ENCODE measurements around the gene PARD3B.

PARD3B gene

DNA sequence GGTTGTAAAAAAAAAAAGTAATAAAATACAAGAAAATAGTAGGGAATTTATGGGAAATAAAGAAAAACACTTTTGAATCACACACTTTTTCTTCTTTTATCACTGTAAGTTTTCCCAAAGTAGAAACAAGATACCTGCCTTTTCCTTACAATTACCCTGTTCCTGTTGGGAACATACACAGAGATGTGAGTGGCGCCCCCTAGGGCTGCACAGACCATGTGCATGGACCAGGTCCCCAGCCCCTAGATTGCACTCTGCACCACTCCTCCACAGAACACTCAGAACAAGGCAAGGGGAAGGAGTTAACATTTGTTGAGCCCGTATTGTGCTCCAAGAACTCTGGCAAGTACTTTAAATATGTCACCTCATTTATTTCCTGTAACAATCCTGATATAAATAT lies 1018.4 kb downstream of the PARD3B start:
- no peak for DNase-seq (ENCODE audit: low read depth)
- TF ChIP-seq, protein P1, sequence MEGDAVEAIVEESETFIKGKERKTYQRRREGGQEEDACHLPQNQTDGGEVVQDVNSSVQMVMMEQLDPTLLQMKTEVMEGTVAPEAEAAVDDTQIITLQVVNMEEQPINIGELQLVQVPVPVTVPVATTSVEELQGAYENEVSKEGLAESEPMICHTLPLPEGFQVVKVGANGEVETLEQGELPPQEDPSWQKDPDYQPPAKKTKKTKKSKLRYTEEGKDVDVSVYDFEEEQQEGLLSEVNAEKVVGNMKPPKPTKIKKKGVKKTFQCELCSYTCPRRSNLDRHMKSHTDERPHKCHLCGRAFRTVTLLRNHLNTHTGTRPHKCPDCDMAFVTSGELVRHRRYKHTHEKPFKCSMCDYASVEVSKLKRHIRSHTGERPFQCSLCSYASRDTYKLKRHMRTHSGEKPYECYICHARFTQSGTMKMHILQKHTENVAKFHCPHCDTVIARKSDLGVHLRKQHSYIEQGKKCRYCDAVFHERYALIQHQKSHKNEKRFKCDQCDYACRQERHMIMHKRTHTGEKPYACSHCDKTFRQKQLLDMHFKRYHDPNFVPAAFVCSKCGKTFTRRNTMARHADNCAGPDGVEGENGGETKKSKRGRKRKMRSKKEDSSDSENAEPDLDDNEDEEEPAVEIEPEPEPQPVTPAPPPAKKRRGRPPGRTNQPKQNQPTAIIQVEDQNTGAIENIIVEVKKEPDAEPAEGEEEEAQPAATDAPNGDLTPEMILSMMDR (IDR thresholded peaks at IDR 0.05; ENCODE audit: control insufficient read depth, extremely low read depth, insufficient read depth): peak; percentile 25; the same call in 1 of the 2 replicates
- H3K4me3 ChIP-seq (ENCODE audit: low read depth, low read length): no peak overlapping the region

DNA sequence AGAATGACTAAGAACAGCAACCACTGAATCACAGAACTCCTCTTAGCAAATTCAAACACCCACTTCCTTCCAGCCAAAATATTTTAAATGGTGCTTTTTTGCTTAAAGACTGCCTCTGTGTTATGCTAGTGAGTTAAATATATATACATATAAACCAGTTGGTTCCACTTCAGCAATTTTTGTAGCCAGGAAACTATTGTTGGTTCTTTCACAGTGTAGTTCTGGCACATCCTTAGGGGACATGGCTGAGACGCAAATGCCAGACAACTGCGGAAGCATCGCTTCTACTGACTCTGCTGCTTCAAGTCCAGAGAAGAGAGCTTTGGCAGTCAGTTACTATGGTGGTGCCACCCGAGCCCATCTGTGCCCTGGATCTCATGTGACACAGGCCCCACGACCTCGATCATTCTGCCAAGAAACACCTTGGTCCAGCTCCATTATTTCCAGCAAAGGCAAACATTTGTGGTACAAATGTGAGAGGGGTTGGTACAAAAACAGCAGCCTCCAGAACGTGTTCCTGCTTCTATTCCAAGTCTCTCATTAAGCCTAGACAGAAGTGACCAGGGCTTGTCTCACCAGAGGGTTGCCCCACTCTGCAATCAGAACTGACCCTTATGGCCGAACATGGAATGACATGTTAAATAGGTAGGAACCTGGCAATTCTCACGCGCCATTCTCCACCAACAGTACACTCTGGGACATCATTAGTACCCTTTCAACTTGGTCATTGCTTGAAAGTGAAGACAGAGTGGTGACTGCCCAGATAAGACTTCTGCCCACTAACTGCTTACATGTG lies 1019.3 kb downstream of the PARD3B start:
- TF ChIP-seq, protein P1 (IDR thresholded peaks at IDR 0.05; ENCODE audit: control insufficient read depth, extremely low read depth, insufficient read depth): no peak
- DNase-seq (ENCODE audit: low read depth): no peak
- H3K4me3 ChIP-seq (ENCODE audit: low read depth, low read length): no peak overlapping the region

DNA sequence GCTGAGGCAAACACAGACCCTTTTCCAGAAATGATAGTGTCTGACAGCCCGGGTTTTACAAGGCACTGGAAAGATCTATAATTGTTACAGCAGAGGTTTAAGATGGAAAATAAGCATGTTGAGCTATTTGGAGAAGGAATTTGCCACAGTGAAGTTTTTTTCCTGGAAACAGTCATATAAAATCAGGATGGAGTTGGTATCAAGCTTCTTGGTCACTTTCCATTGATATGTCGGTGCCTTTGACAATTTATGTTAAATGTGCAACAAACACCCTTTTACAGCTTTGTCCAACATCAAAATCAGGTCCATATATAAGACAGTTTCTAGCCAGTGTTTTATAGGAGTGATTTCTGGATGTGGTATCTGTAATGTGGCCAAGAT lies 1019.9 kb downstream of the PARD3B start:
- TF ChIP-seq, protein P1 (IDR thresholded peaks at IDR 0.05; ENCODE audit: control insufficient read depth, extremely low read depth, insufficient read depth): no peak
- no peak for DNase-seq (ENCODE audit: low read depth)
- H3K4me3 ChIP-seq (ENCODE audit: low read depth, low read length): no peak overlapping the region

DNA sequence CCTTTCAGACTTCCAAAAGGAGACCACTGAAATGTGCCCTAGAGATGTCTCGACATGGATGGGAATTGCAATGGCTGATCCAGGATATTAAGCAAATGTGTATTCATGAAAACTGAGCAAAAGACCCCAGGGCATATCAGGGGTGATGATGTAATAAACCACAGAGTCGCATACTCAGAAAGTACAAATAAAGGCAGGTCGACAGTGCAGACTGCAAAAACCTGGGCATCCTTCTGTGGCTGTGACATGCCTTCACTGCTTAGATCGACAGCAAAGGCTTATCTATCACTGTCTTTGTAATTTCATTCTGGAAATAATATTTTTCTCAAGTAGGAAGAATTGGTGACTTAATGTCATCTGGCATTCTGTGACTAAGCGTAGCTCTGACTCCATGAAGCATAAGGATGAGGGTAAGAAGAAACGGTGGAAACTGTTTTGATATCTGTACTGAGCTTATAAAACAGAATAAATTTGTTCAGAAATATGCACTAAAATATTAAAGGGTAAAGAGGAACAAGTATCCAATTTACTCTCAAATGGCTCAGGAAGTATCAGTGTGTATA lies 1021.4 kb downstream of the PARD3B start:
- DNase-seq (ENCODE audit: low read depth): no peak
- no peak overlapping the region for H3K4me3 ChIP-seq (ENCODE audit: low read depth, low read length)
- TF ChIP-seq, protein P1 (IDR thresholded peaks at IDR 0.05; ENCODE audit: control insufficient read depth, extremely low read depth, insufficient read depth): no peak

DNA sequence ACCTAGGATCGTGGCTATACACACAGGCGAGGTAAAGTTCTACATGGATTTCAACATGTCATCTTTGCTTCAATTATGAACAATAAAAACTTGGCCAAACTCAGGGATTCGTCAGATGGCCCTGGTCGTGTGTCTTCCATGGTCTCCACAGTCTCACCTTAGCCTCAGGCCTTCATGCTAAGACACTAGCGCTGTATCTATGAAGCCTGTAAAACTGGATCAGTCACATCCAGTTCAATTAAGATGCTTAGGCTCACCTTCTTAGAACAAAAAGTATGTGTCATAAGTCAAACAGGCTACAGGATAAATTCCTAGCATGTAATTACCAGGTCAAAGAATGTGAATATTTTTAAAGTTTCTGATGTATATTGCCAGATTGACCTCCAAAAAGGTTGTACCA lies 1023.3 kb downstream of the PARD3B start:
- TF ChIP-seq, protein P1 (IDR thresholded peaks at IDR 0.05; ENCODE audit: control insufficient read depth, extremely low read depth, insufficient read depth): no peak
- DNase-seq (ENCODE audit: low read depth): no peak

DNA sequence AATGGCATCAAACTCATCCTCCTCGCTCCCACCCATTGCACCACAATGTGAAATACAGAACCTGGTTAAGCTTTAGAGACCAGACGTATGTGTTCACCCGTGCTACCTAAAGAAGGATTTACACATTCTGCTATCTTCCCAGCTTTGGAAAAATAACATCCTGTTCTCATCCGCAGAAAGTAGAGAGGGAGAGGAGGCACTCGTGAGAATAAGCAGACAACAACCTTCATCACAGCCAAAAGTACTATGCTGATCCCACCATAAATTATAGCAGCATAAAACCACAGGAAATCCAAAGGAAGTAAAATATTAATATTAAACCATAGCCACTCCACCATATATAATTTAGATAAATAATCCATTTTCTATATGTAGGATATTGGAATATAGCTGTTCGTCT lies 1025.4 kb downstream of the PARD3B start:
- TF ChIP-seq, protein P1 (IDR thresholded peaks at IDR 0.05; ENCODE audit: control insufficient read depth, extremely low read depth, insufficient read depth): no peak
- no peak for DNase-seq (ENCODE audit: low read depth)
- H3K4me3 ChIP-seq (ENCODE audit: low read depth, low read length): no peak overlapping the region

More for the DNA sequence above, 1023.3 kb downstream of the PARD3B start:
- no peak overlapping the region for H3K4me3 ChIP-seq (ENCODE audit: low read depth, low read length)
